ENCODE data around the gene COBLL1. TPM values are rescaled to one million over a fixed set of nuclear protein-coding genes. Genes with fewer than 3 reads are reported as not detected.

COBLL1 gene
- total RNA-seq, 1 experiment from 2014 or later: 5.9 TPM

DNA sequence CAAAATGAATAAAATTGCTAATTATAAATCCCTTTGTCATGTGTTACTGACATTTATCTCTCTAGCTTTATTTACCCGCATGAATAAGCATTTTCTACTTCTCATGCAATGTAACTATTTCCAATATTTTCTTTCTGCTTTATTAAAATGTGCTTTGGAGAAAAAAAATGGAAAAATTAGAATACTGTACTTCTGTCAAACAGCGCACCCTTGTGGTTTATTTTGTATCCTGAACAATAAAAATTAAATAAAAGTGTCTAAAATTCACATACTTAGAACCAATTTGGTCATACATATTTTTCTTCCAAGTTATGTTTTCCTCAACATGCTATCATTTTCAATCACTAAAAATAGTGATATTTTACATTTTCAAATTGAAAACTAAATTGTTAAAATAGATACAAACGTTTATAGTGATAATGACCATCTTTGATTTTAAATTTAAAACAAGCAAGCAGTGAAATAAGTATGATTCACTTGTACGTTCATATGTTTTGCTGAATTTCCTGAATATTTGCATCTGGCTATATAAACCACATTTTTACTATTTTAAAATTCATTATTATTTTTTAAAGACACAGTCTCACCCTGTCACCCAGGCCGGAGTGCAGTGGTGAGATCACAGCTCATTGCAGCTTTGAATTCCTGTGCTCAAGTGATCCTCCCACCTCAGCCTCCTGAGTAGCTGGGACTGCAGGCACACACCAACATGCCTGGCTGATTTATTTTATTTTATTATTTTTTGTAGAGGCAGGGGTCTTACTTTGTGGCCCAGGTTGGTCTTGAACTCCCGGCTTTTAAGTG is 124.4 kb downstream of the COBLL1 start:
- no peak overlapping the region for H3K4me3 Mint-ChIP-seq
- DNase-seq: no peak
- Histone ChIP-seq H4K5ac (ENCODE audit: insufficient read length, low read depth, low read length) (no peak overlapping the region), H3K27me3 (ENCODE audit: insufficient read depth, low read length) (no peaks in the 10 kb centered on the region), H3K4ac (ENCODE audit: low read depth, low read length) (no peak overlapping the region), H3T11ph (ENCODE audit: low read length) (no peak overlapping the region), H2AFZ (ENCODE audit: low read length) (no peak overlapping the region), H3K23me2 (ENCODE audit: insufficient read length, low read depth, low read length, poor library complexity, severe bottlenecking) (no peaks in the 10 kb centered on the region), H3K14ac (ENCODE audit: insufficient read depth, low read length) (no peak overlapping the region), H3K18ac (ENCODE audit: insufficient read length, low read depth, low read length) (no peak overlapping the region), H4K91ac (ENCODE audit: insufficient read length, low read depth, low read length) (no peak overlapping the region), H2BK20ac (ENCODE audit: low read depth, low read length, poor library complexity, severe bottlenecking) (no peak overlapping the region), H4K8ac (replicated peaks; ENCODE audit: insufficient read length, low read depth, low read length) (no peak overlapping the region), H3K9ac (ENCODE audit: extremely low read depth, insufficient read length, low read length) (no peak overlapping the region), H3K23ac (ENCODE audit: insufficient read length, low read depth, low read length) (no peak overlapping the region), H2BK12ac (ENCODE audit: insufficient read length, low read depth, low read length) (no peak overlapping the region), H3K27ac (ENCODE audit: insufficient read length, low read depth, low read length) (no peak overlapping the region), H2BK5ac (ENCODE audit: insufficient read length, low read length) (no peak overlapping the region), H3K56ac (ENCODE audit: insufficient read length, low read depth, low read length) (no peak overlapping the region), H3K9me3 (ENCODE audit: control insufficient read depth, low read depth, low read length) (no peaks in the 10 kb centered on the region), H3K4me2 (ENCODE audit: insufficient read depth, insufficient read length, low read length) (no peak overlapping the region), H3K4me1 (ENCODE audit: insufficient read depth, low read length) (no peaks in the 10 kb centered on the region; the same call in 1 of the 2 replicates), H2BK15ac (ENCODE audit: low read depth, low read length) (no peak overlapping the region), H2AK5ac (ENCODE audit: insufficient read length, low read length) (no peak overlapping the region), H3K79me1 (ENCODE audit: insufficient read depth, low read depth, low read length, poor library complexity, severe bottlenecking) (no peaks in the 10 kb centered on the region), H4K20me1 (ENCODE audit: control insufficient read depth, insufficient read depth, insufficient read length) (no peaks in the 10 kb centered on the region), H2BK120ac (ENCODE audit: low read depth, low read length, poor library complexity, severe bottlenecking) (no peak overlapping the region), H3K79me2 (ENCODE audit: insufficient read depth, low read length) (no peaks in the 10 kb centered on the region)
- WGBS (ENCODE audit: extremely low coverage, insufficient read length, low lambda C conversion rate): no CpG with 5 or more reads among the region's 6 CpGs
- H3K9me3 Mint-ChIP-seq: no peaks in the 10 kb centered on the region
- TF ChIP-seq, protein P1, sequence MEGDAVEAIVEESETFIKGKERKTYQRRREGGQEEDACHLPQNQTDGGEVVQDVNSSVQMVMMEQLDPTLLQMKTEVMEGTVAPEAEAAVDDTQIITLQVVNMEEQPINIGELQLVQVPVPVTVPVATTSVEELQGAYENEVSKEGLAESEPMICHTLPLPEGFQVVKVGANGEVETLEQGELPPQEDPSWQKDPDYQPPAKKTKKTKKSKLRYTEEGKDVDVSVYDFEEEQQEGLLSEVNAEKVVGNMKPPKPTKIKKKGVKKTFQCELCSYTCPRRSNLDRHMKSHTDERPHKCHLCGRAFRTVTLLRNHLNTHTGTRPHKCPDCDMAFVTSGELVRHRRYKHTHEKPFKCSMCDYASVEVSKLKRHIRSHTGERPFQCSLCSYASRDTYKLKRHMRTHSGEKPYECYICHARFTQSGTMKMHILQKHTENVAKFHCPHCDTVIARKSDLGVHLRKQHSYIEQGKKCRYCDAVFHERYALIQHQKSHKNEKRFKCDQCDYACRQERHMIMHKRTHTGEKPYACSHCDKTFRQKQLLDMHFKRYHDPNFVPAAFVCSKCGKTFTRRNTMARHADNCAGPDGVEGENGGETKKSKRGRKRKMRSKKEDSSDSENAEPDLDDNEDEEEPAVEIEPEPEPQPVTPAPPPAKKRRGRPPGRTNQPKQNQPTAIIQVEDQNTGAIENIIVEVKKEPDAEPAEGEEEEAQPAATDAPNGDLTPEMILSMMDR (conservative IDR thresholded peaks at IDR 0.05): peak; percentile 83
- no peaks in the 10 kb centered on the region for H3K36me3 Mint-ChIP-seq (ENCODE audit: insufficient read depth in 1 of 3, low read depth in 3 of 3)
- peaks cover 0 to 3% of the 10 kb centered on the region in 2 experiments; a peak in 1 of 4 replicates for H3K4me1 Mint-ChIP-seq
- H3K27me3 Mint-ChIP-seq (ENCODE audit: low read depth): no peaks in the 10 kb centered on the region
- H3K27ac Mint-ChIP-seq: no peak overlapping the region
